Breast epithelium (tissue), 3 donors: ENCODE data around the gene ICAM5.

Source experiments
- CTCF ChIP-seq, 3 donors: fragments of 450-650 bp; IDR thresholded peaks; one replicate each; pipeline ENCODE4 v1.5.1; 2016 to 2017; ENCODE audit warnings: antibody characterized with exemption in 3 of 3, mild to moderate bottlenecking in 3 of 3, moderate library complexity in 3 of 3
- POLR2A ChIP-seq: fragments of 450-650 bp; IDR thresholded peaks from one replicate; pipeline ENCODE4 v1.6.1; 2016; ENCODE audit warnings: antibody characterized with exemption, mild to moderate bottlenecking, moderate library complexity

- TF ChIP-seq CTCF (IDR thresholded peaks at IDR 0.05) (no peak), POLR2A (no peak)
Observed at GRCh38 chr19:10254244-10254643, 35.5 kb upstream of the ICAM5 start.
